AG09309 (cell line): ENCODE measurements around the gene TBC1D2B.

Source experiments
- DNase-seq: peaks from one replicate; pipeline ENCODE4 v3.0.0-alpha.2; 2010; ENCODE audit warnings: low read depth
- H3K4me3 ChIP-seq: 2 replicates; pipeline ENCODE4 v1.5.1; 2011; ENCODE audit warnings: mild to moderate bottlenecking, low read depth, low read length, moderate library complexity; ENCODE audit not compliant: control insufficient read depth
- TF ChIP-seq, protein P1 (sequence below): IDR thresholded peaks from 2 replicates; pipeline ENCODE4 v1.5.1; 2011; ENCODE audit warnings: mild to moderate bottlenecking, low read depth, low read length, inconsistent platforms; ENCODE audit not compliant: insufficient read depth, control insufficient read depth; ENCODE audit errors: missing control alignments

The TBC1D2B gene

DNA sequence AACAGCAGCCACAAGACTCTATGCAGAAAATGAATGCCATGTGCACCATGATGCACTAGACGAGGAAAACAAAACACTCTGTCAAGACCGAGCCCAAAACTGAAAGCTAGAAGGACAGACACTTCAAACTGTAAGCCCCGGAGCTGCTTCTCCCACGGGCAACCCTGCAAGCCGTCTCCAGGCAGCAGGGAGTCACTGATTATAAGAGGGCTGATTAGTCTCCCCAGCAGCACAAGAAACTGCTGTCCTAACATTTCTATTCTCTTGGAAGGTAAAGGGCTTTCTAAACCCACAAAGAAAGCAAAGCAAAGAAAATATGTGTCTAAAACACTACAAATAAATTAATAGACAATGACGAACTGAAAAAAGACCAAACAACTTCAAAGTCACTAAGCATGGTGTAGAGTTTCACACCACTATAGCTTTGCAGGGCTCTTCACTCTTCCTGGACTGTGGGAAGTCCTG is 15.5 kb downstream of the TBC1D2B start:
- TF ChIP-seq, protein P1, sequence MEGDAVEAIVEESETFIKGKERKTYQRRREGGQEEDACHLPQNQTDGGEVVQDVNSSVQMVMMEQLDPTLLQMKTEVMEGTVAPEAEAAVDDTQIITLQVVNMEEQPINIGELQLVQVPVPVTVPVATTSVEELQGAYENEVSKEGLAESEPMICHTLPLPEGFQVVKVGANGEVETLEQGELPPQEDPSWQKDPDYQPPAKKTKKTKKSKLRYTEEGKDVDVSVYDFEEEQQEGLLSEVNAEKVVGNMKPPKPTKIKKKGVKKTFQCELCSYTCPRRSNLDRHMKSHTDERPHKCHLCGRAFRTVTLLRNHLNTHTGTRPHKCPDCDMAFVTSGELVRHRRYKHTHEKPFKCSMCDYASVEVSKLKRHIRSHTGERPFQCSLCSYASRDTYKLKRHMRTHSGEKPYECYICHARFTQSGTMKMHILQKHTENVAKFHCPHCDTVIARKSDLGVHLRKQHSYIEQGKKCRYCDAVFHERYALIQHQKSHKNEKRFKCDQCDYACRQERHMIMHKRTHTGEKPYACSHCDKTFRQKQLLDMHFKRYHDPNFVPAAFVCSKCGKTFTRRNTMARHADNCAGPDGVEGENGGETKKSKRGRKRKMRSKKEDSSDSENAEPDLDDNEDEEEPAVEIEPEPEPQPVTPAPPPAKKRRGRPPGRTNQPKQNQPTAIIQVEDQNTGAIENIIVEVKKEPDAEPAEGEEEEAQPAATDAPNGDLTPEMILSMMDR = no peak
- peak overlapping the region; percentile 8; the same call in 1 of the 2 replicates for H3K4me3 ChIP-seq
- no peak for DNase-seq

- TF ChIP-seq, protein P1 = no peak
- DNase-seq = no peak
- no peak overlapping the region for H3K4me3 ChIP-seq
These were observed 17.3 kb downstream of the TBC1D2B start for GRCh38 chr15:78060232-78060631.

DNA sequence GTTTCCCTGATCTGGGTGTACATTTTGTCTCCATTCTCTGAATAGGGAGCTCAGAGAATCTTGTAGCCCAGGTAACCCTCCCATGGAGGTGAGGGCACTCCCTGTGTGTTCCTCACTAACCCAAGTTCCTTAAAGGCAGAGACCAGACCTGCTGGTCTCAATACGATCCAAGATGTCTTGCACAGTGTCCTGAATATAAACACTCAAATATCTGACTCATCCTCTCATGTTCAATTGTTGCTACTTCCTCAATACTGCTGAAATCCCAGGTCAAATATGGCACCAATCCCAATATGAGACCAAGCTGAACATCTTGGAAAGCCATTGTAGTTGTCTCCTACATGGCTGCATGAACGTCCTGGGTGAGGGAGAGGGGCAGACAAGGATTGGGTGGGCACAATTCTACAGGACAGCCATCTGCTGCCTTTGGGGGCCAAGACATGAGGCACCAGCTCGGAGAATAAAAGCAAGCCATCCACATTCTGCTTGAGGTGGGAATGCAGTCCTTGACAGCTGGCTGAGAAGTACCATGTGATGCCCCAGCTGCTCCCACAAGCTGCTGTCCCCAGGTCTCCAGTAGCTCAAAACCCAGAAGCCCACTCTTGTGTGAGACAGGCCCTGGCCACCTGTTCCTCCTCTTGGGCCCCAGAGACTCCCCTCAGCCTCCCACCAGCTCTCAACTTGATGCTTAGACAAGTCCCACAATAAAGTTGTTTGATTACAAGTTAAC is 18.2 kb downstream of the TBC1D2B start:
- no peak for DNase-seq
- TF ChIP-seq, protein P1 = no peak
- H3K4me3 ChIP-seq = no peak overlapping the region

DNA sequence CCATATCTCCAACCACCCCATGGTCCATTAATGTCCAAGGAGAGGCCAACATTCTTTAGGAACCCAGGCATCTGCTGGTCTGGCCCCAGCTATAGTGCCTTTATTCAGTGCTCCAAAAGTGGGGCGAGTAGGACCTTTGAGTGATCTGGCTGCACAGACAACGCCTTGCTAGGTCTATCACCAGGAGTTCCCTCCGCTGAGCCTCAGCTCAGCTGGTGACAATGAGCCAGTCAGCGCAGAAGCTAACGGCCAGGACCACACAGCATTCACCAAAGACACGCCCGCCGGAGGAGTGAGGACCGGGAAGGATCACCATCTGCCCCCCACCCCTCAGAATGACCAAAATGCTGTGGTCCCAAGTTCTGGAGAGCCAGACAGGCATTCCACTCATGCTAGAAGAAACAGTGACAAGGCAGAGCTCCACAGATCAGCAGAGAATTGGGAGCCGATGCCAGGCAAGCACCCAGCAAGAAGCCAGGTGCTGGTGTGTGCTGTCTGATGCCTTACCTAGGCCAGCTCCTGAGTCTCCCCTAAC is 19.0 kb downstream of the TBC1D2B start:
- TF ChIP-seq, protein P1 = no peak
- no peak overlapping the region for H3K4me3 ChIP-seq
- no peak for DNase-seq

DNA sequence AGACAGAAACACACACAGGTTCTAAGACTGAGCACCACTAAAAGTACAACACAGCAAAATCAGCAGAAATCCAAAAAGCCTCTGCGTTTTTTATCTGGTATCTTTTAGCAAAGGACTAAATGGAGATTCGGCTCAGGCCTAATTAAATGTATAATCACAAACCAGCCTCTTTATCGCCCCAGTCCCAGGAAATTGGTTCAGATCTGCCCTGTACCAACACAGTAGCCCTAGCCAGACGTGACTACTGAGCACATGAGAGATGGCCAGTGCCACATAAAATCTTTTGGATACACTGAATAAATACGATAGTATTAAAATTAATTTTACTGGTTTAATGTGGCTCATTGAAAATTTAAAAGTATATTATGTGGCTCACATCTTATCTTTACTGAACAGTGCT is 19.7 kb downstream of the TBC1D2B start:
- H3K4me3 ChIP-seq = no peak overlapping the region
- TF ChIP-seq, protein P1 = no peak
- no peak for DNase-seq

DNA sequence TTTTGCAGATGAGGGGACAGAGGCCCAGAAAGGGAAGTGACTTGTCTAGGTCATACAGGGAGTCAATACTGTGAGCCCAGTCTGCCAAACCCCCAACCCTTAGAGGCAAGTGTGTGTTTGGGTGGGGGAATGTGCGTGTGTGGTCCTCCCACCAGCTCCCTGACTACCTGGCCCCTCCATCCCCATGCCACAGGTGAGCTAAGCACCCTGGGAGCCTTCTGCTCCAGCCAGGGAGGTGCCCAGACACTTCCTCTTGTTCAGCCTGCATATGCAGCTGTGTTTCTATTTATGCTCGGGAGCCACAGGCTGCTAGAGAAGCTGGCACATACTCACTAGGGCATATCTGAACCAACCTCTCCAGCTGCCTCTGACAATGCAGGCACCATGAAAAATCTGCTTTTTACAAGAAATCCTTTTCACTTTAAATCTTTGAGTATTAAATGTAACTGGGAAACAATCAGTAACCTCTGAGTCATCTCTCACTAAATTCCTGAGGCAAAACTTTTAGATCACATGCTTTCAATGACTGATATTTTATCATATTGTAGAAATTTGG is 20.7 kb downstream of the TBC1D2B start:
- TF ChIP-seq, protein P1 = no peak
- H3K4me3 ChIP-seq = no peak overlapping the region
- DNase-seq = no peak
